SU-DHL-6 (cell line): ENCODE measurements around the gene BCAS3.

ENCODE experiments used
- H2AFZ ChIP-seq: fragments of 200-600 bp; sonication (generic); 2 replicates; pipeline ENCODE4 v1.6.1; 2014; ENCODE audit warnings: low read depth, mild to moderate bottlenecking, moderate library complexity, mixed read lengths, antibody characterized with exemption, low read length; ENCODE audit not compliant: severe bottlenecking
- H3F3A ChIP-seq: fragments of 200-600 bp; shearing (Covaris generic); 2 replicates; pipeline ENCODE4 v1.6.0; 2016; ENCODE audit warnings: antibody characterized with exemption, mild to moderate bottlenecking; ENCODE audit not compliant: insufficient read depth
- H3K27ac ChIP-seq: fragments of 200-600 bp; sonication (generic); 2 replicates; pipeline ENCODE4 v1.5.1; 2016; ENCODE audit warnings: low read depth, mild to moderate bottlenecking, low read length, moderate library complexity, mixed read lengths
- H3K27me3 ChIP-seq: fragments of 200-600 bp; sonication (generic), shearing (Covaris generic); 2 replicates; pipeline ENCODE4 v1.6.0; 2014; ENCODE audit warnings: mild to moderate bottlenecking, low read length
- H3K36me3 ChIP-seq: fragments of 200-600 bp; sonication (generic); 2 replicates; pipeline ENCODE4 v1.6.1; 2014; ENCODE audit warnings: mild to moderate bottlenecking, low read length, mixed read lengths
- H3K4me2 ChIP-seq: fragments of 300-600, 200-600 bp; shearing (Covaris generic), sonication (generic); 2 replicates; pipeline ENCODE4 v1.6.0; 2014; ENCODE audit warnings: low read length, low read depth, mild to moderate bottlenecking; ENCODE audit not compliant: poor library complexity, severe bottlenecking
- H3K4me3 ChIP-seq: fragments of 200-600 bp; sonication (generic); 2 replicates; pipeline ENCODE4 v1.5.1; 2014; ENCODE audit warnings: antibody characterized with exemption, low read length, mild to moderate bottlenecking, mixed read lengths; ENCODE audit not compliant: insufficient read depth, poor library complexity, severe bottlenecking
- H3K79me2 ChIP-seq: fragments of 200-600 bp; sonication (generic); 2 replicates; pipeline ENCODE4 v1.6.1; 2014; ENCODE audit warnings: mild to moderate bottlenecking, low read length, moderate library complexity; ENCODE audit not compliant: insufficient read depth
- H3K9ac ChIP-seq: fragments of 200-600 bp; sonication (generic); 2 replicates; pipeline ENCODE4 v1.7.0; 2014; ENCODE audit warnings: mild to moderate bottlenecking, low read length
- H3K9me2 ChIP-seq: fragments of 200-600 bp; sonication (generic); replicated peaks from 2 replicates; pipeline ENCODE4 v1.6.1; 2014; ENCODE audit warnings: low read length; ENCODE audit not compliant: insufficient read depth
- H3K9me3 ChIP-seq: fragments of 200-600 bp; sonication (generic); 2 replicates; pipeline ENCODE4 v1.6.1; 2014; ENCODE audit warnings: low read length, mixed read lengths; ENCODE audit not compliant: insufficient read depth
- H4K20me1 ChIP-seq: fragments of 200-600 bp; sonication (generic); 2 replicates; pipeline ENCODE4 v1.6.1; 2014; ENCODE audit warnings: low read depth, mild to moderate bottlenecking, antibody characterized with exemption, low read length, moderate library complexity, mixed read lengths
- EZH2phosphoT487 ChIP-seq: fragments of 200-600 bp; sonication (generic), shearing (Covaris generic); conservative IDR thresholded peaks from 2 replicates; pipeline ENCODE4 v1.6.1; 2018; ENCODE audit warnings: mild to moderate bottlenecking, antibody characterized with exemption, low read length, moderate library complexity, mixed read lengths
- TF ChIP-seq, protein P1 (sequence below): fragments of 200-600 bp; sonication (generic); IDR thresholded peaks from one replicate; pipeline ENCODE4 v1.5.1; 2017; ENCODE audit warnings: antibody characterized with exemption, mild to moderate bottlenecking, low read length, moderate library complexity; ENCODE audit not compliant: insufficient read depth, poor library complexity, severe bottlenecking

Gene BCAS3

GRCh38 chr17:61393550-61393903 is 715.9 kb downstream of the BCAS3 start:
- H2AFZ ChIP-seq = no peak overlapping the region
- H3K9ac ChIP-seq = no peak overlapping the region
- H3K4me2 ChIP-seq = no peak overlapping the region
- no peaks in the 10 kb centered on the region for H3K9me3 ChIP-seq
- H3K9me2 ChIP-seq = no peaks in the 10 kb centered on the region
- H3K4me3 ChIP-seq = no peak overlapping the region
- TF ChIP-seq, protein P1, sequence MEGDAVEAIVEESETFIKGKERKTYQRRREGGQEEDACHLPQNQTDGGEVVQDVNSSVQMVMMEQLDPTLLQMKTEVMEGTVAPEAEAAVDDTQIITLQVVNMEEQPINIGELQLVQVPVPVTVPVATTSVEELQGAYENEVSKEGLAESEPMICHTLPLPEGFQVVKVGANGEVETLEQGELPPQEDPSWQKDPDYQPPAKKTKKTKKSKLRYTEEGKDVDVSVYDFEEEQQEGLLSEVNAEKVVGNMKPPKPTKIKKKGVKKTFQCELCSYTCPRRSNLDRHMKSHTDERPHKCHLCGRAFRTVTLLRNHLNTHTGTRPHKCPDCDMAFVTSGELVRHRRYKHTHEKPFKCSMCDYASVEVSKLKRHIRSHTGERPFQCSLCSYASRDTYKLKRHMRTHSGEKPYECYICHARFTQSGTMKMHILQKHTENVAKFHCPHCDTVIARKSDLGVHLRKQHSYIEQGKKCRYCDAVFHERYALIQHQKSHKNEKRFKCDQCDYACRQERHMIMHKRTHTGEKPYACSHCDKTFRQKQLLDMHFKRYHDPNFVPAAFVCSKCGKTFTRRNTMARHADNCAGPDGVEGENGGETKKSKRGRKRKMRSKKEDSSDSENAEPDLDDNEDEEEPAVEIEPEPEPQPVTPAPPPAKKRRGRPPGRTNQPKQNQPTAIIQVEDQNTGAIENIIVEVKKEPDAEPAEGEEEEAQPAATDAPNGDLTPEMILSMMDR = no peak
- no peak for TF ChIP-seq EZH2phosphoT487
- H3F3A ChIP-seq = no peaks in the 10 kb centered on the region
- no peaks in the 10 kb centered on the region for H4K20me1 ChIP-seq
- no peaks in the 10 kb centered on the region for H3K79me2 ChIP-seq
- H3K27ac ChIP-seq = no peak overlapping the region
- H3K27me3 ChIP-seq = no peaks in the 10 kb centered on the region
- no peaks in the 10 kb centered on the region for H3K36me3 ChIP-seq

- Histone ChIP-seq H3K9me3 (no peaks in the 10 kb centered on the region), H3F3A (no peaks in the 10 kb centered on the region), H3K27me3 (no peaks in the 10 kb centered on the region), H3K4me3 (no peak overlapping the region), H3K79me2 (no peaks in the 10 kb centered on the region), H3K27ac (no peak overlapping the region), H3K9me2 (no peaks in the 10 kb centered on the region), H2AFZ (no peak overlapping the region), H3K36me3 (no peaks in the 10 kb centered on the region), H4K20me1 (no peaks in the 10 kb centered on the region), H3K9ac (no peak overlapping the region), H3K4me2 (no peak overlapping the region)
- TF ChIP-seq, protein P1 = no peak
- no peak for TF ChIP-seq EZH2phosphoT487
These were observed 716.4 kb downstream of the BCAS3 start for GRCh38 chr17:61393904-61394629.

DNA sequence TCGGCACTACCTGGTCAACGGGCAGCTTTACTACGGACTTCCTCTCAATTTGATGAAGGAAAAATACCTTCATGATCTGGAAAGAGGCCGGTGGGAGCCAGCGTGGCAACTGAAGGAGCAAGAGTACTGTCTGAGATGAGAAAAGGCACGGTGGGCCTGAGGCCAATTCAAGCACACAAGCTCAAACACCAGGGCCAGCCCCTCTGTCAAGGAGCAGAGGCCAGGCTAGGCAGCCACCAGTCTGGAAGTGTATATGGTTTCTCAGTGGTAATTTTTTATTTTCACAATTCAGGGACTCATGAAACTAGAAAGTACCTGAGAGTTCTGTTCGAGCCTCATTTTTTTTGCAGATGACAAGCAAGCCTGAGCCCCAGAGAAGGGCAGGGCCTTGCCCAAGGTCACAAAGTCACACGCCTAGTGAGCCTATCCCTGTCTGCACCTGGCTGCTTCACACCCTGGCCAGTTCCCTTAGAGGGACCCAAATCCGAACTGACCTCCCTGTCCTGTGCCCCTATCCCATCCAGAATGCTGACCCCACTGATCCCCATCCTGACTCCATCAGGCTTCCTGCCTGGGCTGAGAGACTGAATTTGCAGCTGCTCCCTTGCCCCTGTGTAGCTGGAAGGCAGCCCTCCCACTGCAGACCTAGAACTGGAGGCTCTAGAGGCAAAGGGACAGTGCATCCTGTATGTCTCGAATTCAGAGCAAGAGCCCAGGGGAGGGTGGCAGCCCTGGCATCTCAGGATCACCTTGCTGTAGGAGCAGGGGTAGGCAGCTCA is 717.2 kb downstream of the BCAS3 start:
- no peak overlapping the region for H3K27ac ChIP-seq
- TF ChIP-seq, protein P1 = no peak
- no peak for TF ChIP-seq EZH2phosphoT487
- no peaks in the 10 kb centered on the region for H3K79me2 ChIP-seq
- H3K4me2 ChIP-seq = no peak overlapping the region
- H2AFZ ChIP-seq = no peak overlapping the region
- H3K9me2 ChIP-seq = no peaks in the 10 kb centered on the region
- H3K4me3 ChIP-seq = no peak overlapping the region
- no peaks in the 10 kb centered on the region for H3K9me3 ChIP-seq
- no peaks in the 10 kb centered on the region for H3F3A ChIP-seq
- H3K9ac ChIP-seq = no peak overlapping the region
- H3K27me3 ChIP-seq = no peaks in the 10 kb centered on the region
- no peaks in the 10 kb centered on the region for H4K20me1 ChIP-seq
- H3K36me3 ChIP-seq = no peaks in the 10 kb centered on the region
